GM12892 (cell line): ENCODE measurements around the gene KCNK10.

Experiments used
- POLR2A ChIP-seq: IDR thresholded peaks from 2 replicates; pipeline ENCODE4 v1.6.1; 2011; ENCODE audit warnings: low read depth, low read length, control low read depth
- POLR2AphosphoS5 ChIP-seq: IDR thresholded peaks from 2 replicates; pipeline ENCODE4 v1.6.1; 2011; ENCODE audit warnings: low read depth, low read length, control low read depth

DNA sequence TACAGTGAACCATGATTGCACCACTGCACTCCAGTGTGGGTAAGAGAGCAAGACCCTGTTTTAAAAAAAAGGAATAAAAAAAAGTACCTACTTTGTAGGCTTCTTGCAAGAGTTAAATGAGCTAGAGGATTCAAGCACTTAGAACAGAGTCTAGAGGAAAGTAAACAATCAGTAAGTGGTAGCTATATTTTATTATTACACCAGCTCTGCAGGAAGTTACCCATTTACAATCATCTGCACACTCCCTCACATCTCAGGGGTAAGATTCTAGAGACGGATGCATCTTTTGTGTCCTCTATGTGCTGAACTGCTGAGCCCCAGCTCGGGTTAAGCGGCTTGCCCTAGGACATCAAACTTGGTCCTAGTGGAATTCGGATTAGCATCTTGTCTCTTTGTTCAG, 67.3 kb downstream of the KCNK10 start:
- no peak for TF ChIP-seq POLR2AphosphoS5
- no peak for TF ChIP-seq POLR2A
